Stimulated activated CD4-positive, alpha-beta T cell treated with anti-CD3 and anti-CD28 coated beads, Interleukin-15, amount 100 ng/mL, for 24 hours (primary cell): ENCODE data around the gene ARHGAP25.
A peak's percentile ranks its signal among the peaks of the same experiment; 100 is the strongest.

Experiments
- DNase-seq: peaks from one replicate; pipeline ENCODE4 v3.0.0-alpha.2; 2020

ARHGAP25 gene

GRCh38 chr2:68743531-68743930 lies 8.9 kb downstream of the ARHGAP25 start:
- DNase-seq = no peak

GRCh38 chr2:68744366-68744912 lies 9.8 kb downstream of the ARHGAP25 start:
- DNase-seq = no peak

- DNase-seq = peak; percentile 66
These were observed 10.4 kb downstream of the ARHGAP25 start for GRCh38 chr2:68745006-68745405.

- no peak for DNase-seq
These were observed 11.8 kb downstream of the ARHGAP25 start for GRCh38 chr2:68746408-68746807.

- no peak for DNase-seq
These were observed 12.8 kb downstream of the ARHGAP25 start for GRCh38 chr2:68747413-68747812.

GRCh38 chr2:68747900-68748299 lies 13.3 kb downstream of the ARHGAP25 start:
- DNase-seq = no peak

GRCh38 chr2:68748568-68748967 lies 14.0 kb downstream of the ARHGAP25 start:
- DNase-seq = no peak

- DNase-seq = no peak
These were observed 14.7 kb downstream of the ARHGAP25 start for GRCh38 chr2:68749345-68749744.

GRCh38 chr2:68750592-68751396 lies 16.2 kb downstream of the ARHGAP25 start:
- no peak for DNase-seq

GRCh38 chr2:68751397-68752339 lies 17.1 kb downstream of the ARHGAP25 start:
- DNase-seq = peak; percentile 95

GRCh38 chr2:68753318-68753717 lies 18.7 kb downstream of the ARHGAP25 start:
- no peak for DNase-seq

GRCh38 chr2:68755071-68755470 lies 20.5 kb downstream of the ARHGAP25 start:
- no peak for DNase-seq

GRCh38 chr2:68756178-68756577 lies 21.6 kb downstream of the ARHGAP25 start:
- DNase-seq = no peak

GRCh38 chr2:68757081-68757480 lies 22.5 kb downstream of the ARHGAP25 start:
- DNase-seq = no peak

- no peak for DNase-seq
These were observed 27.5 kb downstream of the ARHGAP25 start for GRCh38 chr2:68762100-68762499.

- DNase-seq = no peak
These were observed 28.1 kb downstream of the ARHGAP25 start for GRCh38 chr2:68762665-68763064.

- no peak for DNase-seq
These were observed 29.6 kb downstream of the ARHGAP25 start for GRCh38 chr2:68764041-68764805.

- DNase-seq = no peak
These were observed 30.2 kb downstream of the ARHGAP25 start for GRCh38 chr2:68764806-68765311.

- DNase-seq = no peak
These were observed 31.2 kb downstream of the ARHGAP25 start for GRCh38 chr2:68765739-68766375.

- peak; percentile 72 for DNase-seq
These were observed 31.8 kb downstream of the ARHGAP25 start for GRCh38 chr2:68766376-68766845.

GRCh38 chr2:68767031-68767961 lies 32.7 kb downstream of the ARHGAP25 start:
- peak; percentile 46 for DNase-seq
